Stimulated activated naive B cell treated with anti-CD40 and anti-IgM and Interleukin-4, amounts not matched to agents 10 μg/mL and 1 μg/mL and 100 μg/mL, for 72 hours (primary cell): ENCODE measurements around the gene SH3GL3.

Source experiments
- ATAC-seq, 2 donors: fragments of 150-1000 bp; cut with Tn5 transposase; replicated peaks; 2 replicates each; pipeline ENCODE4 v1.10.0; 2021; ENCODE audit warnings: moderate library complexity in 1 of 2
- DNase-seq: peaks from one replicate; pipeline ENCODE4 v3.0.0; 2021
- H3K27ac Mint-ChIP-seq: one replicate; pipeline ENCODE4 v1.8.0; 2022; ENCODE audit warnings: mild to moderate bottlenecking, mixed read lengths
- H3K27me3 Mint-ChIP-seq, 2 donors: one replicate each; pipeline ENCODE4 v1.8.0; 2022; ENCODE audit warnings: mixed read lengths in 2 of 2
- H3K36me3 Mint-ChIP-seq, 2 donors: one replicate each; pipeline ENCODE4 v1.8.0; 2022; ENCODE audit warnings: mixed read lengths in 2 of 2, mild to moderate bottlenecking in 1 of 2
- H3K4me1 Mint-ChIP-seq, 2 donors: one replicate each; pipeline ENCODE4 v1.8.0; 2022; ENCODE audit warnings: mixed read lengths in 2 of 2, mild to moderate bottlenecking in 1 of 2
- H3K4me3 Mint-ChIP-seq, 2 donors: one replicate each; pipeline ENCODE4 v1.8.0; 2022; ENCODE audit warnings: mild to moderate bottlenecking in 2 of 2, mixed read lengths in 2 of 2, moderate library complexity in 1 of 2
- H3K9me3 Mint-ChIP-seq, 2 donors: one replicate each; pipeline ENCODE4 v1.8.0; 2022; ENCODE audit warnings: mixed read lengths in 2 of 2, mild to moderate bottlenecking in 1 of 2

SH3GL3 gene

DNA sequence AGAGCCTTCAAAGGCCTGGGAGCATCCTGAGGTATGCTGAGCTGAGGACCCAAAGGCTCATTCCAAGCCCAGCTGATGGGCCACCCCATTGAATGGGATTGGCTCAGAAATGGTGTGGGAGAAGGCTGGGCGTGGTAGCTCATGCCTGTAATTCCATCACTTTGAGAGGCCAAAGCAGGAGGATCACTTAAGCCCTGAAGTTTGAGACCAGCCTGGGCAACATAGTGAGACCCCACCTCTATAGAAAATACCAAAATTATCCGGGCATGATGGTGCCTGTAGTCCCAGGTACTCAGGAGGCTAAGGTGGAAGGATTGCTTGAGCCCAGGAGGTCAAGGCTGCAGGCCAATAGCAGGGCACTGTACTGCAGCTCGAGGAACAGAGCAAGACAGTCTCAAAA, 163.0 kb downstream of the SH3GL3 start:
- no peak for DNase-seq
- no peaks in the 10 kb centered on the region for H3K4me1 Mint-ChIP-seq
- no peaks in the 10 kb centered on the region for H3K36me3 Mint-ChIP-seq
- no peak overlapping the region for H3K4me3 Mint-ChIP-seq
- peaks cover 4 to 5% of the 10 kb centered on the region in 2 donors for H3K27me3 Mint-ChIP-seq
- H3K9me3 Mint-ChIP-seq: peaks cover 3% of the 10 kb centered on the region in 2 donors
- no peak for ATAC-seq
- H3K27ac Mint-ChIP-seq: no peak overlapping the region

DNA sequence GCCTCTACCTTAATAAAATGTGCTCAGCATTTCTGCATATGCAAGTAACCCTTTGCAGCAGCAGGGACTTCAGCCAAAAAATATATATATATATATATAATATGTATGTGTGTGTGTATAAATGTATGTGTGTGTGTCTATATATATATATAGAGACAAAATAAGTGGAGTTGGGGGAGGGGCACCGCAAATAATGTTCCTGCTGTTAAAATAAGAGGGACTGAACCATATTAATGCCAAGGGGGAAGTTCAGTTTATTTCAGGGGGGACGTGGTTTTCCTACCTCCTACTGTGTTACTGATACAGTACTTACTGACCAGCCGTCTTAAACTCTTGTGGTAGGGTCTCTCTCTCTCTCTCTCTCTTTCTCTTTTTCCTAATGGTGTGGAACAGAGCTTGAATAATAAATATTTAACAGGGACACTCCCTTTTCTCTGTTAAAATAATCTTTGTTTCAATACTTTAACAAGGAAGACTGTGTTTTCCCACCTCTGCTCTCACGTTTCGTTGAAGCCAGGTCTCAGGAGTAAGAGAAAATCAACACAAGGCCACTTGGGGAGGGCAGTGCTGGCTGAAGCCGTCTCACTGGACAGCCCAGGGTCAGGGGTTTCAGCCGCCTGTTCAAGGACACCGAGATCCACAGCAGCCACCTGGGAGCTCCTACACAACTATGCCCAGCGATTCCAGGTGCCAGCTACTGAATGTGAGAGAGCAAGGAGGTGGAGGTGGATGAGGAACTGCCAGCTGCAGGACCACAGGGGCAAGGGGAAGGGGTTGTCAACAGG, 164.0 kb downstream of the SH3GL3 start:
- H3K9me3 Mint-ChIP-seq: peaks cover 3% of the 10 kb centered on the region in 2 donors
- H3K27ac Mint-ChIP-seq: no peak overlapping the region
- DNase-seq (no peak), ATAC-seq (no peak)
- no peaks in the 10 kb centered on the region for H3K36me3 Mint-ChIP-seq
- H3K27me3 Mint-ChIP-seq: peaks cover 4 to 5% of the 10 kb centered on the region in 2 donors
- no peaks in the 10 kb centered on the region for H3K4me1 Mint-ChIP-seq
- no peak overlapping the region for H3K4me3 Mint-ChIP-seq

DNA sequence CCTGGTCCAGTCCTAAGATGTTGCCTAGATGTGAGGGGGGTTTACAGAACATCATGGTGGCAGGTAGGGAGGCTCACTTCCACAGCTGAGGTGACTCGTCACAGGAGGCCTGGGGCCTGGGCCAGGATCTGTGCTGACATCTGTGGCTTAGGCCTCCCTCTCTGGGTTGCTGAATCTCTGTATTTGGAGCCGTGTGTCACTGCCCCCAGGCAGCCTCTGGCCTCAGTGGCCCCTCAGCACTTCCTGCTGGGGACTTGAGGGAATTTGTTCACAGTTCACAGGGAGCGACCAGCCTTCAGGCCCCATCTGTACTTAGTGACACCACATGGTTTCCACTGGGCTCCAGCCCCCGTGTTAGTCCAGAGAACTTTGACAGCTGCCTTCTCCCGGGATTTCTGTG, 165.1 kb downstream of the SH3GL3 start:
- no peak overlapping the region for H3K27ac Mint-ChIP-seq
- no peak overlapping the region for H3K4me3 Mint-ChIP-seq
- no peaks in the 10 kb centered on the region for H3K36me3 Mint-ChIP-seq
- H3K27me3 Mint-ChIP-seq: peaks cover 4 to 5% of the 10 kb centered on the region in 2 donors
- H3K4me1 Mint-ChIP-seq: no peaks in the 10 kb centered on the region
- ATAC-seq (no peak), DNase-seq (no peak)
- peaks cover 3% of the 10 kb centered on the region in 2 donors for H3K9me3 Mint-ChIP-seq

DNA sequence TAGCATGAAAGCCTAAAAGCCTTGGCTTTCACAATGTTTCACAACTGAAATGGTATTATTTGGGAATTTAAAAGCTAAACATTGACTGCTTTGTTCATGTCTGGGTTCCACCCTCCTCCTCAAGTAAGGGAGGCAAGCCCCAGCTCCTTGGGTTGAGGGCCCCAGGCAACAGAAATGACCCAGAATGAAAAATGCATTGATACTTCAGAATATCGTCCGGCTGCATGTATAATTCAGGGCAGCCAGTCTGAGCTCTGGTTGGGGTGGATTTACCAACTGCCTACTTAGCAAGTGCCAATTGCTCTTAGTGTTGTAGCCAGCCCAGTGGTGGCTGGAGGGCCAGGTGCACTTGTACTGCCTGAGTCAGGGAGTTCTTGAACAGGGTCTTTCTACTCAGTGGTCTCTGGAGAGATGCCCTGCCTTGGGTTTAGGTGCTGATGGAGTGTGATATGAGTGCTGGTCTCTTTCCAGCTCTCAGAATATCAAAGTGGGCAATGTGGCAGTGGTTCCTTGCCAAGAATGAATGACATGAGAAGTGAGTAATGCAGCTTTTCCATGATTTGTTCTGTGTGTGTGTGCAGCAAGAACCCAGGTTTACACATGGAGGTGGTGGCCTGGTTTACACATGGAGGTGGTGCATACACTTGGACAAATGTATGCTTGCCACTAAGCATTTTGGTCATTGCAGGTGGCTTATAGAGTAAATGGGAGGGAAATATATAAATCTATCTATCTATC, 165.9 kb downstream of the SH3GL3 start:
- ATAC-seq: no peak
- Mint-ChIP-seq H3K27ac (no peak overlapping the region), H3K9me3 (peaks cover 3% of the 10 kb centered on the region in 2 donors), H3K27me3 (peaks cover 4 to 5% of the 10 kb centered on the region in 2 donors), H3K4me3 (no peak overlapping the region), H3K4me1 (no peaks in the 10 kb centered on the region), H3K36me3 (no peaks in the 10 kb centered on the region)
- no peak for DNase-seq

DNA sequence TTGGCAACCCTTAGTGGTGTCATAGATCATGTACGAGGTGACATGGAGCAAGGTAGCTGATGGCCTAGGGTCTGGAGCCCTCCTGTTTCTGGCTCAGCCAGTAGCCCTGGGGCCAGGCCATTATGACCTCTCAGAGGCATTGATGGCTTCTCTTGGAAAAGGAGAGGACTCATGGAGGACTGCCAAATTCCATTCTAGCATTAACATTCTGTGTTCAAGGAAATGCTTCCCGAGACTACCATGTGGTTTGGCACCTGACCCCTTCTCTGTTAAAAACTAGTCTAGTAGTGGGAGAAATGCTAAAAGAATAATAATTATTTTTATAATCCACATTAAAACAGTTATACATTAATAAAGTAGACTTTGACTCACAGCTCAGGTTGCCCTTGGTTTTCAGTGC, 166.6 kb downstream of the SH3GL3 start:
- peaks cover 4 to 5% of the 10 kb centered on the region in 2 donors for H3K27me3 Mint-ChIP-seq
- DNase-seq (no peak), ATAC-seq (no peak)
- H3K4me3 Mint-ChIP-seq: no peak overlapping the region
- H3K36me3 Mint-ChIP-seq: no peaks in the 10 kb centered on the region
- H3K4me1 Mint-ChIP-seq: no peaks in the 10 kb centered on the region
- peaks cover 3% of the 10 kb centered on the region in 2 donors for H3K9me3 Mint-ChIP-seq
- no peak overlapping the region for H3K27ac Mint-ChIP-seq

DNA sequence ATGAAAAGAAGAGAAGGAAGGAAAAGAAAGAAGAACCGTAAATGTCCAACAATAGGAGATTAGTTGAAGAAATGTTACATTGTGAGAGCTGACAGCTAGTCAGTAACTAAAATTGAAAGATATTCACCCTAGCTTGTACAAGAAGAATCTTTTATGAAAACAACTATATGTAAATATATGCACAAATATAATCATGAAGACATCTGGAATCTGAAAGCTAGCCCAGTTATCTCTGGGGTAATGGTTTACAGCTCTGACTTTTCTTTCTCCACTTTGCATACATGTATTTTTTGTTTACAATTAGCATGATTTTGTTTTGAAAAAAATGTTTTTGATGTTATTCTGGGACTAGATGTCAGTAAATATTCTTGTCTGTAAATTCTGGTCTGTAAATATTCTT, 169.7 kb downstream of the SH3GL3 start:
- Mint-ChIP-seq H3K4me1 (no peaks in the 10 kb centered on the region), H3K4me3 (no peak overlapping the region), H3K36me3 (no peaks in the 10 kb centered on the region), H3K27ac (no peak overlapping the region), H3K27me3 (peaks cover 0 to 5% of the 10 kb centered on the region in 2 donors), H3K9me3 (peaks cover 5 to 9% of the 10 kb centered on the region in 2 donors)
- no peak for DNase-seq
- ATAC-seq: no peak

DNA sequence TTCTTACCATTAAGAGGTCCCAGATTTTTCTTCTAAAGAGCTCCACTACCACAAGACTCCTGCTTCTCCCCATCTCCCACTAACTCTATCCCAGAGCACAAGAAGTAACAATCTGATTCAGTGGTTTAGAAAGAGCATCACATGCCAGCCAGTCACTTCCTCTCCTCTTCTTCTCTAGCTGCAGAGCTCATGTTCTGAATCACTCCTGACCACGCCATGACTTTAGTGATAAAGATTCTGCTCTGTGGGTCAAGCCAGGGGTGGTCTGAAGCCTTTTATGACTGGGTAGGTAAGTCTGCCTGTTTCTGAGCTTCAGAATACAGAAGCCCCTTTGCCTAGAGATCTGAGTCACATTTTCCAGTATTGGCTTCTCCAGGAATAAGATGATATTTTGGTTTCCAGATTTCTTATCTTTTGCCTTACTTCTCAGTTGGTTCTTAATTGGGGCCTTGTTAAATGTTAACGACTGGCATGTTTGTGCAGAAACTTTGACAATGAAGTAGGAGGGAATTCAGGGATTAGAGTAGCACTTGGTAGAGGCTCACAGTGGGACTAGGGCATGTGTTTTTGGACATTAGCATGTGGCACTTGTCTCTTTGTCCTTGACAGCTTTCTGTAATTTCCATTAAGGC, 179.1 kb downstream of the SH3GL3 start:
- Mint-ChIP-seq H3K36me3 (no peaks in the 10 kb centered on the region), H3K4me3 (no peak overlapping the region), H3K27ac (no peak overlapping the region), H3K27me3 (no peaks in the 10 kb centered on the region), H3K4me1 (no peaks in the 10 kb centered on the region), H3K9me3 (peaks cover 5 to 13% of the 10 kb centered on the region in 2 donors)
- DNase-seq (peak; percentile 2), ATAC-seq (peak; percentile 65 to 77)

DNA sequence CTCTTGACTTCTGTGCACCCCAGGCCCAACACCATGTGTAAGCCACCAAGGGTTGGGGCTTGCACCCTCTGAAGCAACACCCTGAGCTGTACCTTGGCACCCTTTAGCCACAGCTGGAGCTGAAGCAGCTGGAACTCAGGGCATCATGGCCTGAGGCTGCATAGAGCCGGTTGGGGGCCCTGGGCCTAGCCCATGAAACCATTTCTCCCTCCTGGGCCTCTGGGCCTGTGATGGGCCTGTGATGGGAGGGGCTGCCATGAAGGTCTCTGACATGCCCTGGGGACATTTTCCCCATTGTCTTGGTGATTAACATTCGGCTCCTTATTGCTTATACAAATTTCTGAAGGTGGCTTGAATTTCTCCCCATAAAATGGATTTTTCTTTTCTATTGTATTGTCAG, 184.4 kb downstream of the SH3GL3 start:
- no peak for DNase-seq
- H3K27me3 Mint-ChIP-seq: no peaks in the 10 kb centered on the region
- H3K36me3 Mint-ChIP-seq: peaks cover 0 to 3% of the 10 kb centered on the region in 2 donors
- H3K9me3 Mint-ChIP-seq: peaks cover 10 to 21% of the 10 kb centered on the region in 2 donors
- H3K4me1 Mint-ChIP-seq: no peaks in the 10 kb centered on the region
- ATAC-seq: no peak
- H3K4me3 Mint-ChIP-seq: no peak overlapping the region
- no peak overlapping the region for H3K27ac Mint-ChIP-seq

DNA sequence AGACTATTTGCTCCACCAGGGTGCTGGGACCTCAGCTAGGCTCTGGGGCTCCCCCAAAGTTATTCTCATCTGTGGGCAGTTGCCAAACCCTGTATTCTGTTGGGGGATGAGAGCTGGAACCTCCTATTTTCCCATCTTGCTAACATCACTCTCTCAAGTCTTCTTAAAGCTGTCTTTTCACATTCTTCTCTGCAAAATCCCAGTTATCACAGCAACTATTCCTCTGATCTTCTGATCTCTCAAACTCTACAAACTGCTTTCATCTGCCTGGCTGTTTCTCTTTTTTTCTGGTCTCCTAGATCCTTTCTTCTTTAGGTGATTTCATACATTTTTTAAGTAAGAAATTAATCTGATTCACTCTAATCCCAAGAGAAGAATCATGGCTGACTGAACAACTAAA, 196.1 kb downstream of the SH3GL3 start:
- ATAC-seq: no peak
- Mint-ChIP-seq H3K4me3 (no peak overlapping the region), H3K9me3 (peaks cover 15% of the 10 kb centered on the region in 2 donors), H3K4me1 (no peaks in the 10 kb centered on the region), H3K36me3 (peaks cover 0 to 2% of the 10 kb centered on the region in 2 donors), H3K27me3 (no peaks in the 10 kb centered on the region), H3K27ac (no peak overlapping the region)
- no peak for DNase-seq

DNA sequence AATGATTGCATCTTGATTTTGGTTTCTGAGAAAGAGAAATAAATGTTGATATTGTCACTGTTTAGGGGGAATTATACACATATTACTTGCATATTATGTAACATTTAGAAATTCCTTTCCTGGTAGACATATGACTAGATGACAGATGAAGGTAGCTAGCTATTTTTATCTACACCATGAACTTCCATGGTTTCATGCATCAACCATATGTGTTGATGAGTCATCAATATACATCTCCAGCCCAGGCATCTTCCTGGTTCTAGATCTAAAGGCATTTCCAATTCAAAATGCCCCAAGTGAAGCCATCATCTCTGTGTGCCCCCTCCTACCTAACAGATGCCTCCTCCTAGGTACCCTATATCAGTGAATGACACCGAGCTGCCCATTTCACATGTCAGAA, 197.3 kb downstream of the SH3GL3 start:
- DNase-seq (no peak), ATAC-seq (no peak)
- H3K27ac Mint-ChIP-seq: no peak overlapping the region
- H3K4me3 Mint-ChIP-seq: no peak overlapping the region
- H3K36me3 Mint-ChIP-seq: peaks cover 0 to 2% of the 10 kb centered on the region in 2 donors
- peaks cover 15% of the 10 kb centered on the region in 2 donors for H3K9me3 Mint-ChIP-seq
- H3K27me3 Mint-ChIP-seq: no peaks in the 10 kb centered on the region
- no peaks in the 10 kb centered on the region for H3K4me1 Mint-ChIP-seq

DNA sequence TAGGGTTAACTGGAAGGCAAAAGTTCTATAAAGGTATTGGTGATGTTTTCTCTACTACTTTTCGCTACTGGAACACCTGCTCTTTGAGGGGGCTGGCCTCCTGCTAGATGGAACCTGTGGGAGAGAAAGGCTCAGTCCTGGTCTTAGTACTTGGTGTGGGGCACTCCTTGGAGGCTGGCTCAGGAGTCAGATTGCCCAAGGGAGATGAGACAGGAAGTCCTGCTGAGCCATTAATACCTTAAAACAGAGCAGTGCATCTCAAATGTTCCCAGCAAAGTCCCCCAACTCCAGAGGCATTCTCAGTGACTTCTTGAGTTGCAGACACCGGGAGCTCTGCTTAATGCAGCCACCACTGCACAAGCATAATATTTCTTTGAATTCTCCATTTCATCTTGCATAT, 203.7 kb downstream of the SH3GL3 start:
- no peak overlapping the region for H3K4me3 Mint-ChIP-seq
- H3K27ac Mint-ChIP-seq: no peak overlapping the region
- DNase-seq (no peak), ATAC-seq (no peak)
- no peaks in the 10 kb centered on the region for H3K9me3 Mint-ChIP-seq
- peaks cover 27 to 48% of the 10 kb centered on the region in 2 donors for H3K27me3 Mint-ChIP-seq
- H3K36me3 Mint-ChIP-seq: no peaks in the 10 kb centered on the region
- no peaks in the 10 kb centered on the region for H3K4me1 Mint-ChIP-seq

DNA sequence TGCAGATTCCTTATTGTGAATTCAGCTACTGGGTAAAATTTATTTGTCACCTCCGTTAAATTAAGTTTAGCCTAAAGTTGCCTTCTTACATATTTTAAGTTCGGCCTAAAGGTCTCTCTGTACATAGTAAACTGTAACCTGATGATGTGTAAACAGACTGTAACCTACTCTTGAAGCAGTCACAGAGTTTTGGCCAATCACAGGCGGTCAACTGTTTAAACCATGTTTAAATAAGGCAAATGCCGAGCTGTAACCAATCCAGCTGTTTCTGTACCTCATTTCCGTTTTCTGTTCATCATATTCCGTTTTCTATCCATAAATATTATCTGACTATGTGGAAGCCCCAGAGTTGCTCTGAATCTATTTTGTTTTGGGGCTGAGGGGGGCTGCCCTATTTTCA, 204.4 kb downstream of the SH3GL3 start:
- Mint-ChIP-seq H3K4me1 (no peaks in the 10 kb centered on the region), H3K4me3 (no peak overlapping the region), H3K36me3 (no peaks in the 10 kb centered on the region), H3K27me3 (peaks cover 32 to 50% of the 10 kb centered on the region in 2 donors), H3K27ac (no peak overlapping the region), H3K9me3 (no peaks in the 10 kb centered on the region)
- DNase-seq: no peak
- ATAC-seq: no peak

DNA sequence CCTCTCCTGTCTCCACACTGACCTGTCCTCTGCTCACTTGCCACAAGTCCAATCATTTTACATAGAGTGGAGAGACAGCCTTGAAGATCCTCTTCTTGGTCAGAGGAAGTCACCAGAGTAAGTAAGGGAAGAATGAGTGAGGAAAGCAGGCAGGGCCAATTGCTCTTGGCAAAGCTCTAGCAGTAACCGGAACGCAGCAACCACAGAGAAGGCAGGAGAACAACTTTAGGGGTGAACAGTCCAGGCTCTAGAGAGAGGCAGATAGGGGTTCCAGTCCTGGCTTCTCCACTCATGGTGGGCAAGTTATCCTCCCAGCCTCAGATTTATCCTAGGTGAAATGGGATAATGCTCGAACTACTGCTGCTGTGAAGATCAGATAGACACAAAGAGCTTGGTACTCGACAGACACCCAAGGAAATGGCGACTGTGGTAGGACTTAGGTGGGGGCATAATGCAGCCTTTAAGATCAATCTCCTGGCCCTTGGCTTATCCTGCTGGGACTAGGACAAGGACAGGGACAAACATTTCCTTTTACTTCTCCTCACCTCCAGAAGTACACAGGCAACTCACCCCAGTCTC, 205.6 kb downstream of the SH3GL3 start:
- Mint-ChIP-seq H3K36me3 (no peaks in the 10 kb centered on the region), H3K4me1 (no peaks in the 10 kb centered on the region), H3K27me3 (peaks cover 33 to 50% of the 10 kb centered on the region in 2 donors), H3K27ac (no peak overlapping the region), H3K4me3 (no peak overlapping the region), H3K9me3 (peaks cover 0 to 2% of the 10 kb centered on the region in 2 donors)
- no peak for DNase-seq
- no peak for ATAC-seq

DNA sequence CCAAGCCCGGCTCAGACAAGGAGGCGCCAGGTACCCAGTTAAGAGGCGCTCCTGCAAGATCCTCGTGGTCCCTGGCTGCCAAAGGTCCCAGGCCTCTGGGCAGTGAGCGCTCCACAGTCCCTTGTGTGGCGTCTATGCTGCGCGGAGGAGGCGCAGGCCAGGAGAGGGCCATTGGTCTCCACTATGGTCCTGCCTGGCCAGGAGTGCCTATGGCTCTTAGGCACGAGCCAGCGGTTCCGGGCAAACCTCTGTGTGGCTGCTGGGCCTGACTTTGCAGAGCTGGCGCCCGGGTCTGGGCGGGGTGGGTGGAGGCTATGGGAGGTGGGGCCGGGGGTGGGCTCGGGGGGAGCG, 206.1 kb downstream of the SH3GL3 start:
- no peak for ATAC-seq
- Mint-ChIP-seq H3K27ac (no peak overlapping the region), H3K9me3 (peaks cover 0 to 2% of the 10 kb centered on the region in 2 donors), H3K4me1 (no peaks in the 10 kb centered on the region), H3K4me3 (no peak overlapping the region), H3K36me3 (no peaks in the 10 kb centered on the region), H3K27me3 (peaks cover 33 to 50% of the 10 kb centered on the region in 2 donors)
- no peak for DNase-seq
